ENCODE results near the gene DHX38.
A peak's percentile ranks its signal among the peaks of the same experiment; 100 is the strongest.
"Not testable (repeated sequence)": the region's sequence is repeated elsewhere in the genome, so short reads cannot be mapped to it uniquely, and the experiment has no call there.

The DHX38 gene

GRCh38 chr16:72093448-72094265 is at the start of gene DHX38, which contains the start of gene TXNL4B:
Gene DHX38, plus strand, starts transcription at chr16:72093847. Its CDS starts 2,311 bp downstream, at chr16:72096158.
Gene TXNL4B, minus strand, starts transcription at chr16:72093620. Its CDS starts 2,871 bp downstream, at chr16:72090749.
- DNase-seq (ENCODE audit: extremely low read depth, low read depth) = peak; percentile 98
- TF ChIP-seq CTCF (IDR thresholded peaks at IDR 0.05; ENCODE audit: low read depth, low read length, missing control alignments) = no peak
- peak within 1 kb of the TSS; percentile 77 for H3K4me3 ChIP-seq (replicated peaks; ENCODE audit: low read depth, low read length)

- no peak overlapping the region for H3K4me3 ChIP-seq (replicated peaks; ENCODE audit: low read depth, low read length)
- no peak for TF ChIP-seq CTCF (IDR thresholded peaks at IDR 0.05; ENCODE audit: low read depth, low read length, missing control alignments)
- DNase-seq (ENCODE audit: extremely low read depth, low read depth) = no peak
These were observed 49.4 kb upstream of the DHX38 start for GRCh38 chr16:72044296-72044695.

- no peak overlapping the region for H3K4me3 ChIP-seq (replicated peaks; ENCODE audit: low read depth, low read length)
- no peak for TF ChIP-seq CTCF (IDR thresholded peaks at IDR 0.05; ENCODE audit: low read depth, low read length, missing control alignments)
- no peak for DNase-seq (ENCODE audit: extremely low read depth, low read depth)
These were observed 48.8 kb upstream of the DHX38 start for GRCh38 chr16:72044825-72045359.

- TF ChIP-seq CTCF (IDR thresholded peaks at IDR 0.05; ENCODE audit: low read depth, low read length, missing control alignments) = no peak
- H3K4me3 ChIP-seq (replicated peaks; ENCODE audit: low read depth, low read length) = no peak overlapping the region
- no peak for DNase-seq (ENCODE audit: extremely low read depth, low read depth)
These were observed 44.5 kb upstream of the DHX38 start for GRCh38 chr16:72049110-72049509.

GRCh38 chr16:72050769-72051464 is 42.7 kb upstream of the DHX38 start:
- no peak for DNase-seq (ENCODE audit: extremely low read depth, low read depth)
- TF ChIP-seq CTCF (IDR thresholded peaks at IDR 0.05; ENCODE audit: low read depth, low read length, missing control alignments) = no peak
- no peak overlapping the region for H3K4me3 ChIP-seq (replicated peaks; ENCODE audit: low read depth, low read length)

- TF ChIP-seq CTCF (IDR thresholded peaks at IDR 0.05; ENCODE audit: low read depth, low read length, missing control alignments) = no peak
- no peak for DNase-seq (ENCODE audit: extremely low read depth, low read depth)
- no peak overlapping the region for H3K4me3 ChIP-seq (replicated peaks; ENCODE audit: low read depth, low read length)
These were observed 41.8 kb upstream of the DHX38 start for GRCh38 chr16:72051818-72052217.

- H3K4me3 ChIP-seq (replicated peaks; ENCODE audit: low read depth, low read length); DNase-seq (ENCODE audit: extremely low read depth, low read depth): not testable (repeated sequence)
These were observed 39.3 kb upstream of the DHX38 start, which contains the start of gene HP for GRCh38 chr16:72054254-72054847. Gene HP, plus strand, starts transcription at chr16:72054505. Its CDS starts 148 bp downstream, at chr16:72054653.
